ENCODE results near the gene PEX14.

Gene PEX14

DNA sequence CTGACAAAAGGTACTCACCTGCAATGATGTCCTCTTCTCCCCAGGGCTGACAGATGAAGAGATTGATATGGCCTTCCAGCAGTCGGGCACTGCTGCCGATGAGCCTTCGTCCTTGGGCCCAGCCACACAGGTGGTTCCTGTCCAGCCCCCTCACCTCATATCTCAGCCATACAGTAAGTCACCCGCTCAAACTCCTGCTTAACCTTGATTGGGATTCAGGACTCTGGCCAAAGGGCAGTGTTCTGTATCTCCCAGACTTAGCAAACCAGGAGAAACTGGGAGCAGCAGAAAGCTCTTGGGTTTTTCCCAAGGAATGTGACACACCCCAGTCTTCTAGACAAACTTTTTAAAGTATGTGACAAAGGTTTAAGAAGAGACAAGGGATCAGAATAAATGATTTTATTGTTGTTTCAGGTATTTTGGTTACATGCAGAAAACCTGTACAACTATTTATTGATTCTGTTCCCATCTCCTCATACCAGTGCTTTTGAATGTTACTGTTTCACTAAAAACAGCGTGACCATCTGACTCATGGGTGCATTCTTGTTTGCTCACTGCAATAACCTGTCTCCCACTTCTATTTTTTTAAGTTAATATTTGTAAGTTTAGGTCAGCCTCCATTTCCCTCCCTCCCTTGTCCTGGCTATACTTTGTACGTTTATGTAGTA, 124.6 kb downstream of the PEX14 start:
- no peak overlapping the region for H3K9ac ChIP-seq (ENCODE audit: low read length)
- H3K9me2 ChIP-seq (replicated peaks; ENCODE audit: insufficient read depth, low read length), result no peaks in the 10 kb centered on the region
- no peaks in the 10 kb centered on the region for H3K9me3 ChIP-seq (ENCODE audit: insufficient read depth, low read length)
- H3F3A ChIP-seq (ENCODE audit: insufficient read depth), result no peaks in the 10 kb centered on the region
- H3K36me3 ChIP-seq (ENCODE audit: low read length), result no peaks in the 10 kb centered on the region
- no peaks in the 10 kb centered on the region for H3K27me3 ChIP-seq (ENCODE audit: low read length)
- no peaks in the 10 kb centered on the region for H4K20me1 ChIP-seq (ENCODE audit: low read depth, low read length)
- TF ChIP-seq CTCF (IDR thresholded peaks at IDR 0.05; ENCODE audit: insufficient read depth, low read length, poor library complexity, severe bottlenecking), result no peak
- TF ChIP-seq EZH2phosphoT487 (conservative IDR thresholded peaks at IDR 0.05; ENCODE audit: low read length), result no peak
- H2AFZ ChIP-seq (ENCODE audit: low read depth, low read length, severe bottlenecking), result no peak overlapping the region
- H3K27ac ChIP-seq (ENCODE audit: low read depth, low read length), result no peak overlapping the region
- H3K4me3 ChIP-seq (ENCODE audit: insufficient read depth, low read length, poor library complexity, severe bottlenecking), result no peak overlapping the region
- H3K4me2 ChIP-seq (ENCODE audit: low read depth, low read length, poor library complexity, severe bottlenecking), result no peak overlapping the region
- no peaks in the 10 kb centered on the region for H3K79me2 ChIP-seq (ENCODE audit: insufficient read depth, low read length)

- Histone ChIP-seq H2AFZ (ENCODE audit: low read depth, low read length, severe bottlenecking) (no peak overlapping the region), H3K4me2 (ENCODE audit: low read depth, low read length, poor library complexity, severe bottlenecking) (no peak overlapping the region), H3K9me3 (ENCODE audit: insufficient read depth, low read length) (no peaks in the 10 kb centered on the region), H3K27ac (ENCODE audit: low read depth, low read length) (no peak overlapping the region), H3F3A (ENCODE audit: insufficient read depth) (no peaks in the 10 kb centered on the region), H4K20me1 (ENCODE audit: low read depth, low read length) (no peaks in the 10 kb centered on the region), H3K36me3 (ENCODE audit: low read length) (no peaks in the 10 kb centered on the region), H3K9ac (ENCODE audit: low read length) (no peak overlapping the region), H3K4me3 (ENCODE audit: insufficient read depth, low read length, poor library complexity, severe bottlenecking) (no peak overlapping the region), H3K27me3 (ENCODE audit: low read length) (no peaks in the 10 kb centered on the region), H3K79me2 (ENCODE audit: insufficient read depth, low read length) (no peaks in the 10 kb centered on the region), H3K9me2 (replicated peaks; ENCODE audit: insufficient read depth, low read length) (no peaks in the 10 kb centered on the region)
- no peak for TF ChIP-seq EZH2phosphoT487 (conservative IDR thresholded peaks at IDR 0.05; ENCODE audit: low read length)
- TF ChIP-seq CTCF (IDR thresholded peaks at IDR 0.05; ENCODE audit: insufficient read depth, low read length, poor library complexity, severe bottlenecking), result no peak
These were observed 126.8 kb downstream of the PEX14 start for GRCh38 chr1:10601342-10602070.

DNA sequence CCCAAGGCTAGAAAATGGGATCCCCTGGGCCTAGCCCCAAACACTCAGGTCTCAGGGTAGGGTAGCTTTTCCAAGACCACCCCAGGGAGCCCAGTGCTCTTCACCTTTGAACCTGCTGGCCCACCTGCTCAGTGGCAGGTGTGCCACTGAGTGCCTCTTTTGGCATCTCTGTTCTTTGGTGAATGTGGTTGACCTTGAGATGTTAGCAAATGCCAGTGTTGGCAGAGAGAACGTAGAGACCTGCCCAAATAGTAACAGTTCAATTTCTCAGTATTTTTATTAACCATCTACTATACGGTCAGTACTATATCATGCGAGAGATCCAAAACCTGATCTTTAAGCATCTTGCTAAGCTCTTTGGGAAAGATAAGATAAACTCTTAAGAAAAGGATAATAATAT, 128.2 kb downstream of the PEX14 start:
- no peak overlapping the region for H3K27ac ChIP-seq (ENCODE audit: low read depth, low read length)
- no peaks in the 10 kb centered on the region for H4K20me1 ChIP-seq (ENCODE audit: low read depth, low read length)
- no peaks in the 10 kb centered on the region for H3K27me3 ChIP-seq (ENCODE audit: low read length)
- no peaks in the 10 kb centered on the region for H3K9me2 ChIP-seq (replicated peaks; ENCODE audit: insufficient read depth, low read length)
- no peak overlapping the region for H3K4me2 ChIP-seq (ENCODE audit: low read depth, low read length, poor library complexity, severe bottlenecking)
- H3K79me2 ChIP-seq (ENCODE audit: insufficient read depth, low read length), result no peaks in the 10 kb centered on the region
- H3K4me3 ChIP-seq (ENCODE audit: insufficient read depth, low read length, poor library complexity, severe bottlenecking), result no peak overlapping the region
- H3K9ac ChIP-seq (ENCODE audit: low read length), result no peak overlapping the region
- no peaks in the 10 kb centered on the region for H3F3A ChIP-seq (ENCODE audit: insufficient read depth)
- TF ChIP-seq CTCF (IDR thresholded peaks at IDR 0.05; ENCODE audit: insufficient read depth, low read length, poor library complexity, severe bottlenecking) (no peak), EZH2phosphoT487 (conservative IDR thresholded peaks at IDR 0.05; ENCODE audit: low read length) (no peak)
- H3K9me3 ChIP-seq (ENCODE audit: insufficient read depth, low read length), result no peaks in the 10 kb centered on the region
- H2AFZ ChIP-seq (ENCODE audit: low read depth, low read length, severe bottlenecking), result no peak overlapping the region
- no peaks in the 10 kb centered on the region for H3K36me3 ChIP-seq (ENCODE audit: low read length)
